ENCODE data around the gene MORN1.

GRCh38 chr1:2438038-2438437 lies 46.7 kb upstream of the MORN1 start:
- TF ChIP-seq CTCF (IDR thresholded peaks at IDR 0.05) (no peak), POLR2A (IDR thresholded peaks at IDR 0.05) (no peak)
